NCI-H226 (cell line): Measurements from ENCODE around the gene IGF1R.
"Not testable (repeated sequence)": the region's sequence is repeated elsewhere in the genome, so short reads cannot be mapped to it uniquely, and the experiment has no call there.

Source experiments
- DNase-seq: peaks from one replicate; pipeline ENCODE4 v3.0.0-alpha.2; 2015

IGF1R gene

GRCh38 chr15:98976500-98976899, 328.2 kb downstream of the IGF1R start:
- no peak for DNase-seq

DNA sequence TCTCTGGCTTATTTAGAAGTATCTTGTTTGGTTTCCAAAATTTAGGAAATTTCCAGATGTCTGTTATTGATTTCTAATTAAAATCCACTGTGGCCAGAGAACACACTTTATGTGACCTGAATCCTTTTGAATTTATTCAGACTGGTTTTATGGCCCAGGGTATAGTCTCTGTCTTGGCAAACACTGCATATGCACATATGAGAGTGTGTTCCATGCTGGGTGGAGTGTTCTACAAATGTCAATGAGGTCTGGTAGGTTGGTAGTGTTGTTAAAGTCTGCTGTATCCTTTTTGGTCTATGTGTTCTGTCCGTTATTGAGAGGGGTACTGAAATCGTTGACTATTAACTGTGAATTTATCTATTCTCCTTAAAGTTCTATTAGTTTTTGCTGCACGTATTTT, 329.1 kb downstream of the IGF1R start:
- DNase-seq: no peak

DNA sequence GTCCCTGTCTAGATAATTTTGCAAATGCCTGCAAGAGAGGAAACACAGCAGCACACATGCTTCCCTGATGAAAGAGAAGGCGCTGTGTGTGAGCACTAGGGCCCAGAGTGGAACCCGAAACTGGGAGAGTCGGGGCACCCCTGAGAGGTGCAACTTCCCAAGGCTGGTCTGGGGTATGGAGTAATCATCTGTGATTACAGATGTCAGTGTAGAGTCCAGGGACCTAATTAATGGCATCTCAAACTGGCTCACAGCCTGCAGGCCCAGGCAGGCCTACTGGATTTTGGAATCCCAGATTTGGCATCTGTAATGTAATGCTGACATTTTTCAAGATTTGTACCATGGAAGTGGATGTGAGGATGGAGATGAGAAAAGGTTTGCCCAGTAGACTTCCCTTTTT, 329.8 kb downstream of the IGF1R start:
- no peak for DNase-seq

DNA sequence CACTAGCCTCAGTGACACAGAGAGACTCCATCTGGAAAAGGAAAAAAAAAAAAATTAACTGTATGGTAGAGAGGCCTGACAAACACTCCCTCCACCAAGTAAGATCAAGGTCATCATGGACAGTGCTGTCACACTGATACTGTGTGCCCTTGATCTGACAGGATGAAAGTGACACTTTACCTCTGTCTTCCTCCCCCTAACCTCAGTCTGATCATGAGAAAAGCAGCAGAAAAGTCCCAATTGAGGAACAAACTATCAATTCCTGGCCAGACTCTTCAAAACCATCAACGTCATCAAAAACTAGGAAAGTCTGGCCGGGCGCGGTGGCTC, 332.5 kb downstream of the IGF1R start:
- DNase-seq: no peak

- no peak for DNase-seq
Measured at GRCh38 chr15:98981851-98982722, 333.7 kb downstream of the IGF1R start.

- DNase-seq: peak; percentile 65
Measured at GRCh38 chr15:98983334-98983733, 335.0 kb downstream of the IGF1R start.

- no peak for DNase-seq
Measured at GRCh38 chr15:98986281-98986680, 337.9 kb downstream of the IGF1R start.

DNA sequence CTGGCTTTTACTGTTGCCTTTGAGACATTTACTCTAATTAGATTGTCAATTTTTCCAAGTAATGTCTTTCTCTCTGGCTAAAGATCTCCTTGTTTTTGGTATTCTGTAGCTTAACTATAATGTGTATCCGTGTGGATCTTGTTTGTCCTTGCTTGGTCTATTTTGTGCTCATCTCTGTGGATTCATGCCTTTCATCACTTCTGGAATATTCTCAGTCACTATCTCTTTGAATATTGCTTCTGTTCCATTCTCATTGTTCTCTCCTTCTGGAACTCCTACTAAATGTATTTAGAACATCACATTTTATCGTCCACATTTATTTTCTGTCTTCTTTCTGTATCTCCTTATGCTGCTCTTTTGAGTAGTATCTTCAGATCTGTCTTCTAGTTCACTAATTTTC, 346.6 kb downstream of the IGF1R start:
- no peak for DNase-seq

DNA sequence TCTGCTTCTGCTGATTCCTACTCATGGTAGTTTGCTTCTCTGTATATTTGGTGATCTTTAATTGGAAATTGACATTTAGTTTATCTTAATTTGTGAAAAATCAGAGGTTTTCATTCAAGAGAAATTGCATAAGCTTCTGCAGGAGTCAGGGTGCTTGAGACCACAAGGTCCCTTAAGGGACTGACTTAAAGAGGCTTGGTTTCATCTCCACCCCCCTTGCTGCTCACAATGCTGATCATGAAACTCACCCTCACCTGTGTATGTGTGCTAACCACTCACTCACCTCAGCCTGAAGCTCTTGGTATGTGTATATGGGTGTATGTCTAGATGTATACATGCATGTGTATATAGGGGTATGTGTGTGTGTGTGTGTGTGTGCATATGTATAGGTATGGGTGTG, 347.8 kb downstream of the IGF1R start:
- no peak for DNase-seq

GRCh38 chr15:98996624-98997023, 348.3 kb downstream of the IGF1R start:
- peak; percentile 12 for DNase-seq

DNA sequence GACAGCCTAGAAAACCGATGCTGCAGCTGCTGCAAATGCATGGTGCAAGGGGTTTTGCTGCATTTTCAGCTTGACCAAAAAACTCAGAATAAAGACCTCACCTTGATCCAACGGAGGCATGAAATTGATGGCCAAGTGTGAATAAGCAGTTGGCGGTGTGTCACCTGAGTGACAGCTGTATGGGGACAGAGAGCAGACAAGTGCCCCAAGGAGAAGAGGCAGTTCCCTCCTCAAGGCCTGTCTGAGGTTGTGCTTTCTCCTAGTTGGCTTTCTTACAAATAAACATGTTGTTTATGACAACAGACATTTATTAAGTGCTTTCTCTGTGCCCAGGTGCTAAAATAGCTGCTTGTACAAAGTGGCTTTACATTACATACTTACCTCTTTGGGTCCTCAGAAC, 349.0 kb downstream of the IGF1R start:
- DNase-seq: no peak

GRCh38 chr15:98997755-98998154, 349.4 kb downstream of the IGF1R start:
- no peak for DNase-seq

GRCh38 chr15:98998279-98998678, 349.9 kb downstream of the IGF1R start:
- no peak for DNase-seq

DNA sequence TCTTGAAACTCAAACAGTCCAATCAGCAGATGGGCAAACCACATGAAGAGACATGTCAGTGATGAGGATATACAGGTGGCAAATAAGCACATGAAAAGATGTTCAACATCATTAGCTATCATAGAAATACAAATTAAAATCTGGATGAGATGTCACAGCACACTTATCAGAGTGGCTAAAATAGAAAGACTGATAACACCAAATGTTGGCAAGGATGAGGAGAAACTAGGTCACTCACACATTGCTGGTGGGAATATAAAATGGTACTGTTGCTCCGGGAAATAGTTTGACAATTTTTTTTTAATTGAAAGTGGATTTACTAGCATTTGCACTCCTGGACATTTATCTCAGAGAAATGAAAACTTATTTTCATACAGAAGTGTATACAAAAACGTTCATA, 350.9 kb downstream of the IGF1R start:
- DNase-seq: no peak

DNA sequence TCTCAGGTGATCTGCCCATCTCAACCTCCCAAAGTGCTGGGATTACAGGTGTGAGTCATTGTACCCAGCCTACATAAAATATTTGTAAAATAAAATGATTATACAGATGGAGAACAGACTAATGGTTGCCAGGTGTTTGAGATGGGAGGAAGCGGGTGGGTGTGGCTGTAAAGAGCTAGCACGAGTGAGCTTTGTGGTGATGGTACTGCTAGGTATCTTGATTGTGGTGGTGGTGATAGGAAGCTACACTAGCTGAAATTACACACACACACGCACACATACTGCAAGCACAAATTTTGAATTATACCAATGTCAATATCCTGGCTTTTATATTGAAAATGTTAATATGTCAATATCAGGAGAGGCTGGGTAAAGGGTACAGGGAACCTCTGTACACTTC, 353.9 kb downstream of the IGF1R start:
- no peak for DNase-seq

DNA sequence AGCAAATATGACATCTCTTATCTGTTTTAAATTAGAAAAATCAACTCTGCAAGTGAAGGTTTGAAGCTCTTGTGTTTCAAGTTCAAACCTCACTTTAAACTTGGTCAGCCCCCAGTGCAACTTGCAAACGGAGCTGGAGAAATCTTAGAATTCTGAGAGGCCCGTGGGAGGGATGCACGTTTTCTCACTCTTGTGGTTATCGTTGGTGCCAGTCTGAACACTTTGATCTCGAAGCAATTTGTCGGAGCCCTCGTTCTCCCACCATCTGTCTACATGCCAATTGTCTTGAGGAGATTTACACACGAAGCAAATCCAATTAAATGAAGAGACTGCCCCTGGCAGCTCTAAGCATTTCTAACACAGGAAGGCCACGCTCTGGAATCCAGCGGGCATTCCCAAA, 355.0 kb downstream of the IGF1R start:
- not testable (repeated sequence) for DNase-seq

GRCh38 chr15:99004998-99005974, 356.9 kb downstream of the IGF1R start:
- DNase-seq: not testable (repeated sequence)

GRCh38 chr15:99006146-99006545, 357.8 kb downstream of the IGF1R start:
- DNase-seq: no peak

DNA sequence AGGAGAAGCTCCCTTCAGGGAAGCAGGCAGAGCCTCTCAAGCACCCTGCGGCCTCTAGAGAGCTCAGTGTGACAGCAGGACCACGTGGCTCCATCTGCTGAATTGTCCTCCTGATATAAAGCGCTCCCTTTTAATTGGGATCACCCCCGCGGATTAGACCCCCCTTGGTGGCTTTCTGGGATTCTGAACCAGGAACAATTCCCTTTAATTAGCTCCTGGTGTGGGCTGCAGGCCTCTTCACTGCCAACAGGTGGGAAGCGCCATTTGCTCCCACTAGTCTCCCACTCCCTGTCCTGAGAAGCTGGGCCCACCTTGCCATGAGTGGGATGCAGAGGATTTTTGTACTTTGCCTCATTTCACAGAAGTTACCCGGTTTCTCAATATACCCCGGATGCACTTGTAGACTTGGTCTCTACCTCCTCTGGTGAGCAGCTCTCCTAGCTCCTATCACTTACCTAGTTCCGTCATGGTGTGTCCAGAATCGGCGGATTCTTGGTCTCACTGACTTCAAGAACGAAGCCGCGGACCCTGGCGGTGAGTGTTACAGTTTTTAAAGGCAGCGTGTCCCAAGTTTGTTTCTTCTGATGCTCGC, 358.7 kb downstream of the IGF1R start:
- no peak for DNase-seq

DNA sequence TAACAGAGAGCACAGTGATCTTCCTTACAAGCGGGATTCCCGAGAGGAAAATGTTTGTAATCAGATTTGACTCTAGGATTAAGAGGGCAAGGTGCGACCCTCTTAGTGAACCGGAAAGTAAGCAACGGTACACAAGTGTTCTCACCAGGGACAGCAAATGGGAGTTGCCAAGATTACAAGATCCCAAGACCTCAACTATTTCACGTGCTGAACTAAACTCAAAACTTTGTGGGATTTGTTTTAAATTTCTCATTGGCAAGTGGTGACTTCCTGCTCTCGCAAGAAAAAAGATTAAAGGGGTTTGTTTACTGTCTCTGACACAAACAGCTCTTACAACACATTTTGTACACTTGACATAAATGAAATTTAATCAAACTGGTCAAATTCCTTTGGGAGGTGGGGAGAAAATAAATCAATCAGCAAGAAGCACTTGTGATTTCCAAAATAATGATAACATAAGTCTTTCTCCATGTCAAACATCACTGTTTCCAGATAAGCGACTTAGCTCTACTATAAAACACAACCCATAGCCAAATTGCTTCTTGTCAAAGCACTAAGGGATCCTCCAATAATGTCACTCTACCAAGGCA, 361.5 kb downstream of the IGF1R start:
- no peak for DNase-seq

GRCh38 chr15:99010768-99011167, 362.4 kb downstream of the IGF1R start:
- no peak for DNase-seq
